NCI-H1105 (cell line): Measurements from ENCODE around the gene FAM221A.
A peak's percentile ranks its signal among the peaks of the same experiment; 100 is the strongest.
"Not testable (repeated sequence)": the region's sequence is repeated elsewhere in the genome, so short reads cannot be mapped to it uniquely, and the experiment has no call there.

Experiments used
- DNase-seq: peaks from one replicate; lab custom pipeline; 2025; lab: John Stamatoyannopoulos, UW

The FAM221A gene

GRCh38 chr7:23679898-23680413 lies at the start of gene FAM221A:
Gene FAM221A, plus strand, starts transcription at chr7:23680199. Its CDS starts 20 bp downstream, at chr7:23680219.
- DNase-seq: peak; percentile 25

- DNase-seq: no peak
Measured at GRCh38 chr7:23633417-23633816, 46.6 kb upstream of the FAM221A start.

- DNase-seq: no peak
Measured at GRCh38 chr7:23645822-23646221, 34.2 kb upstream of the FAM221A start.

- DNase-seq: no peak
Measured at GRCh38 chr7:23653942-23654341, 26.1 kb upstream of the FAM221A start.

- no peak for DNase-seq
Measured at GRCh38 chr7:23654508-23654907, 25.5 kb upstream of the FAM221A start.

GRCh38 chr7:23655433-23655832 lies 24.6 kb upstream of the FAM221A start:
- no peak for DNase-seq

- no peak for DNase-seq
Measured at GRCh38 chr7:23658831-23659427, 21.1 kb upstream of the FAM221A start.

GRCh38 chr7:23661385-23661784 lies 18.6 kb upstream of the FAM221A start:
- DNase-seq: no peak

- DNase-seq: no peak
Measured at GRCh38 chr7:23662124-23662983, 17.6 kb upstream of the FAM221A start.

GRCh38 chr7:23662984-23663313 lies 17.1 kb upstream of the FAM221A start:
- no peak for DNase-seq

GRCh38 chr7:23664122-23664521 lies 15.9 kb upstream of the FAM221A start:
- no peak for DNase-seq

- DNase-seq: no peak
Measured at GRCh38 chr7:23672033-23672432, 8.0 kb upstream of the FAM221A start.

- peak; percentile 65 for DNase-seq
Measured at GRCh38 chr7:23680414-23681405, 711 bp downstream of the FAM221A start.

GRCh38 chr7:23684041-23684440 lies 4.0 kb downstream of the FAM221A start:
- DNase-seq: not testable (repeated sequence)

- DNase-seq: no peak
Measured at GRCh38 chr7:23685731-23686130, 5.7 kb downstream of the FAM221A start.

GRCh38 chr7:23687011-23687410 lies 7.0 kb downstream of the FAM221A start:
- no peak for DNase-seq

- DNase-seq: no peak
Measured at GRCh38 chr7:23689165-23689564, 9.2 kb downstream of the FAM221A start.

GRCh38 chr7:23691320-23691719 lies 11.3 kb downstream of the FAM221A start:
- no peak for DNase-seq

GRCh38 chr7:23693224-23693623 lies 13.2 kb downstream of the FAM221A start:
- DNase-seq: no peak

- DNase-seq: no peak
Measured at GRCh38 chr7:23696916-23697441, 17.0 kb downstream of the FAM221A start.

- no peak for DNase-seq
Measured at GRCh38 chr7:23698822-23699221, 18.8 kb downstream of the FAM221A start.

- peak; percentile 47 for DNase-seq
Measured at GRCh38 chr7:23700046-23700445, 20.0 kb downstream of the FAM221A start.
